Right lobe of liver (tissue), 4 donors: ENCODE results near the gene AFAP1L1.

Source experiments
- POLR2A ChIP-seq: fragments of 450-650 bp; IDR thresholded peaks from one replicate; pipeline ENCODE4 v1.6.1; 2017; ENCODE audit warnings: antibody characterized with exemption, mild to moderate bottlenecking
- TF ChIP-seq, protein P1 (sequence below), 4 donors: fragments of 200-600 bp in 3 of 4; fragments of 450-650 bp in 1 of 4; IDR thresholded peaks; one replicate each; pipeline versions ENCODE4 v1.5.1 to v1.8.0; 2016 to 2022; ENCODE audit warnings: antibody characterized with exemption in 4 of 4, mild to moderate bottlenecking in 2 of 4
- donor health status: DM: no; HTN: no; CAD: no.
- donor health status: DM: no; HTN: no; CAD: no.
- donor health status: DM: no; HTN: yes; CAD: no.

DNA sequence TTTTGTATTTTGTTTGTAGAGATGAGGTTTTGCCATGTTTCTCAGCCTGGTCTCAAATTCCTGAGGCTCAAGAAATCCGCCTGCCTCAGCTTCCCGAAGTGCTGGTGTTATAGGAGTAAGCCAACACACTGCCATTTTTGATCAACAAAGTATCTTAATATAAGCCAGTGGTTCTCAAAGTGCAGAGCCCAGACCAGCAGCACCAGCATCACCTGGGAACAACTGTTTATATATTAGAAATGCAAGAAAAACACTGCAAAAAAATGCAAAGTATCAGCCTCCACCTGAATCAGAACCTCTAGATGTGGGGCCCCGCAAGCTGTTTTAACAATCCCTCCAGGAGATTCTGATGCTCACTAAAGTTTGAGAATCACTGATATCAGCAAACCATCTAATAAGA lies 101.3 kb downstream of the AFAP1L1 start:
- TF ChIP-seq, protein P1, sequence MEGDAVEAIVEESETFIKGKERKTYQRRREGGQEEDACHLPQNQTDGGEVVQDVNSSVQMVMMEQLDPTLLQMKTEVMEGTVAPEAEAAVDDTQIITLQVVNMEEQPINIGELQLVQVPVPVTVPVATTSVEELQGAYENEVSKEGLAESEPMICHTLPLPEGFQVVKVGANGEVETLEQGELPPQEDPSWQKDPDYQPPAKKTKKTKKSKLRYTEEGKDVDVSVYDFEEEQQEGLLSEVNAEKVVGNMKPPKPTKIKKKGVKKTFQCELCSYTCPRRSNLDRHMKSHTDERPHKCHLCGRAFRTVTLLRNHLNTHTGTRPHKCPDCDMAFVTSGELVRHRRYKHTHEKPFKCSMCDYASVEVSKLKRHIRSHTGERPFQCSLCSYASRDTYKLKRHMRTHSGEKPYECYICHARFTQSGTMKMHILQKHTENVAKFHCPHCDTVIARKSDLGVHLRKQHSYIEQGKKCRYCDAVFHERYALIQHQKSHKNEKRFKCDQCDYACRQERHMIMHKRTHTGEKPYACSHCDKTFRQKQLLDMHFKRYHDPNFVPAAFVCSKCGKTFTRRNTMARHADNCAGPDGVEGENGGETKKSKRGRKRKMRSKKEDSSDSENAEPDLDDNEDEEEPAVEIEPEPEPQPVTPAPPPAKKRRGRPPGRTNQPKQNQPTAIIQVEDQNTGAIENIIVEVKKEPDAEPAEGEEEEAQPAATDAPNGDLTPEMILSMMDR (IDR thresholded peaks at IDR 0.05): no peak
- TF ChIP-seq POLR2A: no peak
